HCT116 (cell line): ENCODE data around the gene ASAP2. TPM values are rescaled to one million over a fixed set of nuclear protein-coding genes. Genes with fewer than 3 reads are reported as not detected.

ENCODE experiments used
- ATAC-seq: fragments of 200-7000 bp; cut with Tn5 transposase; 2 replicates; pipeline ENCODE4 v1.9.1; 2020; ENCODE audit warnings: mild to moderate bottlenecking, moderate library complexity
- BruUV-seq: library from RNA; stranded (reverse); fragments of 400-500 nt; replicated peaks from 2 replicates; lab custom pipeline; 2021; lab: Mats Ljungman, UMichigan
- CTCF ChIA-PET: fragments of 300-600 bp; sonication (Branson Sonifier 250); formaldehyde crosslinking; loops from one replicate; lab custom pipeline; 2021; ENCODE audit warnings: antibody characterized with exemption; lab: Charles Lee
- POLR2A ChIA-PET: fragments of 300-600, 350-600 bp; sonication (Branson Sonifier 250); formaldehyde crosslinking; loops from one replicate; lab custom pipeline; 2021; ENCODE audit warnings: antibody characterized with exemption; lab: Charles Lee
- RAD21 ChIA-PET, 2 experiments: fragments of 300-600 bp; sonication (Branson Sonifier 250); formaldehyde crosslinking; loops; one replicate each; lab custom pipeline; 2023; ENCODE audit warnings: low total read pairs in 2 of 2; ENCODE audit not compliant: uncharacterized antibody in 2 of 2, unreplicated experiment in 2 of 2, low non-redundant PET in 1 of 2; lab: Charles Lee
- DNase-seq: peaks from one replicate; pipeline ENCODE4 v3.0.0-alpha.2; 2010; ENCODE audit warnings: low read depth, low spot score
- H2AFZ ChIP-seq: fragments of 200-600 bp; shearing (Covaris generic), sonication (generic); 2 replicates; pipeline ENCODE4 v1.6.1; 2017; ENCODE audit warnings: low read depth, mixed run types, mixed read lengths, antibody characterized with exemption, low read length; ENCODE audit not compliant: poor library complexity, severe bottlenecking
- H3K27ac ChIP-seq: 2 replicates; pipeline ENCODE4 v1.5.1; 2012; ENCODE audit warnings: low read depth, low read length
- H3K27me3 ChIP-seq: fragments of 200-600 bp; sonication (generic); 2 replicates; pipeline ENCODE4 v1.6.1; 2016; ENCODE audit warnings: mixed run types, low read length, mixed read lengths; ENCODE audit not compliant: insufficient read depth
- H3K36me3 ChIP-seq, 2 experiments: fragments of 200-500 bp in 1 of 2; fragments of 200-600 bp in 1 of 2; sonication (Bioruptor generic) in 1 of 2; sonication (generic) in 1 of 2; 2 replicates each; pipeline versions ENCODE4 v1.5.1 to v1.6.1; 2014 to 2016; ENCODE audit warnings: low read length in 2 of 2, inconsistent platforms in 1 of 2, mixed read lengths in 1 of 2, mixed run types in 1 of 2; ENCODE audit not compliant: insufficient read depth in 2 of 2, control insufficient read depth in 1 of 2
- H3K4me1 ChIP-seq, 2 experiments: fragments of 200-600 bp in 1 of 2; sonication (generic) in 1 of 2; 2 replicates each; pipeline versions ENCODE4 v1.5.1 to v1.6.1; 2012 to 2017; ENCODE audit warnings: low read length in 2 of 2, inconsistent platforms in 1 of 2, mild to moderate bottlenecking in 1 of 2, mixed read lengths in 1 of 2, mixed run types in 1 of 2, moderate library complexity in 1 of 2; ENCODE audit not compliant: insufficient read depth in 2 of 2, control insufficient read depth in 1 of 2
- H3K4me2 ChIP-seq: fragments of 200-600 bp; sonication (generic); 2 replicates; pipeline ENCODE4 v1.6.1; 2017; ENCODE audit warnings: mixed run types, low read length, mixed read lengths
- H3K4me3 ChIP-seq, 2 experiments: fragments of 200-600 bp in 1 of 2; sonication (generic) in 1 of 2; replicated peaks in 1 of 2; 2 replicates each; pipeline ENCODE4 v1.5.1; 2011 to 2016; ENCODE audit warnings: low read length in 2 of 2, control low read depth in 1 of 2, low read depth in 1 of 2, mild to moderate bottlenecking in 1 of 2, mixed read lengths in 1 of 2, mixed run types in 1 of 2
- H3K79me2 ChIP-seq: fragments of 200-600 bp; sonication (generic); 2 replicates; pipeline ENCODE4 v1.6.1; 2017; ENCODE audit warnings: mild to moderate bottlenecking, mixed run types, low read length, moderate library complexity, mixed read lengths; ENCODE audit not compliant: insufficient read depth
- H3K9ac ChIP-seq: fragments of 200-600 bp; sonication (generic); 2 replicates; pipeline ENCODE4 v1.6.1; 2016; ENCODE audit warnings: low read length, mixed read lengths
- H3K9me2 ChIP-seq: fragments of 200-600 bp; sonication (generic), shearing (Covaris generic); 2 replicates; pipeline ENCODE4 v1.6.1; 2017; ENCODE audit warnings: mixed run types, mild to moderate bottlenecking, moderate library complexity; ENCODE audit not compliant: insufficient read depth
- H3K9me3 ChIP-seq, 2 experiments: fragments of 200-500 bp in 1 of 2; fragments of 200-600 bp in 1 of 2; sonication (Bioruptor generic) in 1 of 2; sonication (generic) in 1 of 2; 2 replicates each; pipeline ENCODE4 v1.6.1; 2014 to 2017; ENCODE audit warnings: low read length in 2 of 2, mixed read lengths in 2 of 2, inconsistent platforms in 1 of 2, low read depth in 1 of 2, mild to moderate bottlenecking in 1 of 2, mixed run types in 1 of 2, moderate library complexity in 1 of 2; ENCODE audit not compliant: control insufficient read depth in 1 of 2, insufficient read depth in 1 of 2
- H4K20me1 ChIP-seq: fragments of 200-600 bp; sonication (generic), shearing (Covaris generic); 2 replicates; pipeline ENCODE4 v1.6.1; 2017; ENCODE audit warnings: mixed run types, mild to moderate bottlenecking, moderate library complexity; ENCODE audit not compliant: insufficient read depth
- ATF3 ChIP-seq: IDR thresholded peaks from 2 replicates; pipeline ENCODE4 v1.6.1; 2012
- CEBPB ChIP-seq: IDR thresholded peaks from 2 replicates; pipeline ENCODE4 v1.6.1; 2012; ENCODE audit warnings: low read depth
- EGR1 ChIP-seq: IDR thresholded peaks from 2 replicates; pipeline ENCODE4 v1.6.1; 2012; ENCODE audit warnings: low read depth
- ELF1 ChIP-seq: IDR thresholded peaks from 2 replicates; pipeline ENCODE4 v1.6.1; 2012; ENCODE audit warnings: low read depth, borderline replicate concordance
- EZH2phosphoT487 ChIP-seq: fragments of 200-600 bp; IDR thresholded peaks from 2 replicates; pipeline ENCODE4 v1.6.1; 2018; ENCODE audit warnings: antibody characterized with exemption, borderline replicate concordance
- POLR2AphosphoS5 ChIP-seq: IDR thresholded peaks from 2 replicates; pipeline ENCODE4 v1.6.1; 2011; ENCODE audit warnings: mild to moderate bottlenecking, low read depth, low read length, moderate library complexity
- RAD21 ChIP-seq: IDR thresholded peaks from 2 replicates; pipeline ENCODE4 v1.6.1; 2012; ENCODE audit warnings: low read depth, mild to moderate bottlenecking
- REST ChIP-seq: IDR thresholded peaks from 2 replicates; pipeline ENCODE4 v1.6.1; 2012; ENCODE audit warnings: low read depth
- SP1 ChIP-seq: IDR thresholded peaks from 2 replicates; pipeline ENCODE4 v1.6.1; 2012; ENCODE audit warnings: low read depth
- SRF ChIP-seq: IDR thresholded peaks from 2 replicates; pipeline ENCODE4 v1.6.1; 2012; ENCODE audit warnings: low read depth
- TCF7L2 ChIP-seq: IDR thresholded peaks from 2 replicates; pipeline ENCODE4 v1.7.0; 2011; ENCODE audit warnings: borderline replicate concordance, inconsistent platforms; ENCODE audit not compliant: insufficient read depth, insufficient read length; ENCODE audit errors: extremely low read depth
- YY1 ChIP-seq: IDR thresholded peaks from 2 replicates; pipeline ENCODE4 v1.6.1; 2011; ENCODE audit warnings: low read length, low read depth, moderate library complexity, mild to moderate bottlenecking; ENCODE audit not compliant: insufficient replicate concordance; ENCODE audit errors: extremely low read depth
- ZBTB33 ChIP-seq: IDR thresholded peaks from 2 replicates; pipeline ENCODE4 v1.6.1; 2011; ENCODE audit warnings: mild to moderate bottlenecking, low read length, moderate library complexity; ENCODE audit not compliant: insufficient replicate concordance; ENCODE audit errors: extremely low read depth
- ZNF274 ChIP-seq: fragments of 200-500 bp; sonication (Bioruptor generic); IDR thresholded peaks from 2 replicates; pipeline ENCODE4 v1.6.1; 2014; ENCODE audit warnings: mild to moderate bottlenecking, low read depth, low read length, inconsistent platforms
- intact Hi-C: fragments of 100-400 bp; cut with micrococcal nuclease; formaldehyde crosslinking; loops from 2 replicates; pipeline ENCODE4 v1.10.0; 2022
- total RNA-seq: library from RNA; stranded (reverse); gene quantifications from one replicate; pipeline ENCODE4 v1.2.1, GENCODE V29; 2021; ENCODE audit not compliant: unreplicated experiment

ASAP2 gene
- total RNA-seq, 1 experiment from 2014 or later: 16.5 TPM

- TF ChIP-seq ELF1 (no peak), EZH2phosphoT487 (no peak), SRF (no peak), EGR1 (no peak), ZNF274 (no peak), POLR2AphosphoS5 (no peak), RAD21 (no peak), SP1 (no peak), YY1 (no peak), CEBPB (no peak), ATF3 (no peak), TCF7L2 (no peak), REST (no peak), ZBTB33 (no peak)
- Histone ChIP-seq H3K9me3 (no peaks in the 10 kb centered on the region), H3K9me2 (no peaks in the 10 kb centered on the region), H4K20me1 (no peaks in the 10 kb centered on the region), H3K27me3 (no peaks in the 10 kb centered on the region), H3K4me2 (no peak overlapping the region), H3K79me2 (no peaks in the 10 kb centered on the region; the same call in 1 of the 2 replicates), H3K36me3 (peaks cover 6 to 11% of the 10 kb centered on the region in 2 experiments; a peak in 3 of 4 replicates), H3K4me3 (no peak overlapping the region), H2AFZ (no peak overlapping the region), H3K4me1 (no peaks in the 10 kb centered on the region), H3K27ac (no peak overlapping the region), H3K9ac (no peak overlapping the region)
- intact Hi-C loops: no loop called here
- ChIA-PET RAD21 (no interaction called here), POLR2A (interaction anchor here (0.6 kb wide), 1 partner anchor 34 kb away, joined by 3 read pairs; no protein-coding TSS in a partner anchor), CTCF (no interaction called here)
- ATAC-seq: no peak
- no TSS peak for BruUV-seq
- DNase-seq: no peak
These were observed 202.1 kb downstream of the ASAP2 start for GRCh38 chr2:9408641-9409151.
